ENCODE results near the gene CFAP69.
"Not testable (repeated sequence)": the region's sequence is repeated elsewhere in the genome, so short reads cannot be mapped to it uniquely, and the experiment has no call there.

The CFAP69 gene

DNA sequence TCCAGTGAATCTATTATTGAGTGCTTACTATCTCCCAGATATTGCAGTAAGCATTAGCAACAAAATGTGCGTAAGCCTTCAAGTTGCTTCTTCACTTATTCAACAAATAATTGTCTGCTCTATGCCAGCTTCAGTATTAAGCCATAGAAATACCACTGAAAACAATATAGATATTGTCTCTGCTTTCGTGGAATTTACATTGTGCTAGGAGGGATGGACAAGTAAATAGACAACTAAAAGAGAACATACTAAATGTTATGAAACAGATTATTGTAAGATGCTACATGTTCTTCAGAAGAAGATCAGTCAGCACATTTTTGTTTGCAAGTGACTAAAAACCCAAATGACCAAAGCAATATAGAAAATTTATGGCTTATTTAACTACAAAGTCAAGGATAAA lies 27.3 kb downstream of the CFAP69 start:
- DNase-seq = no peak

DNA sequence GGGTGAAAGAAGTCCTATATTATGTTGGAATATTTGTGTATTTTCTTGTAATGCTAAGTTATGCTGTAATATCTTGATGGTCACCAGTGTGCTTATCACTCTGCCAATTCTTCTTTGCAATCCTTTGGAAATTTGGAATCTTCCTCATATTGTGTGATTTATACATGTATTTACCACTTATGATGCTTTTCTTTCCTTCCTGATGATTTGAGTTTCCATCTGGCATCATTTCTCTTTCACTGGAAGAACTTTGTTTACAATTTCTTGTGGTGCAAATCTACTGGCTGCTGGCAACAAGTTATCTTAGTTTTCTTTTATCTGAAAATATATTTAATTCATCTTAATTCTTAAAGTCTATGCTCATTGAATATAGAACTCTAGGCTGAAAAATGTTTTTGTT lies 29.2 kb downstream of the CFAP69 start:
- no peak for DNase-seq

DNA sequence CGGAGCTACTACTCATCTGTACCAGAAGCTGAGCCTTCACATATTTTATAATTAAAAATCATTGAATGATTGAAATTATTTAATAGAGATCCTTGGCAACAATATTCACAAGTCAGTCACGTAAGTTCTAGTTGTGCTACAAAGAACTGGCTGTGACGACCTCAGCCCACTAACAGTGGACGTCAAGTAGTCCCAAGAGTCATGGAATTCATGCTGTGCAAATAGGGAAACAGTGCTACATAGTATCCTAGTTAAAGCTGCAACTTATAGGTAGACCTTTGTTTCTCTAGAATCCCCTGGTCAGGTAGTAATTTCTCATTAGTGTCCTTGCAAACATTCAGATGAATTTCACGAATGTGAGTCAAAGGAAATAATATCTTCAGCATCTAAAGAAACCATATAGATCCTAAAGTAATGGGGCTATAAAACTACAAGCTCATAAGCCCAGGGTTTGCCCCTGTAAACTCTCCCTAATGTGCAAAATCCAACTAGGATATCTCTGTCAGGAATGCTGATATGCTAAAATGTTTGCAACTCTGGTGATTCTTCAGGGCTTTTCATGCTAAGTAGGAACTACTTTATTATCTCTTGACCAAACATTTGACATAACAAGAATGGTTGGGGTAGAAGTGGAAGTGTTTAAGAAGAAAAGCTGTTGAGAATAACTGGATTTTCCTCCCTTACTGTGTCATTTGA lies 31.2 kb downstream of the CFAP69 start:
- DNase-seq = no peak

DNA sequence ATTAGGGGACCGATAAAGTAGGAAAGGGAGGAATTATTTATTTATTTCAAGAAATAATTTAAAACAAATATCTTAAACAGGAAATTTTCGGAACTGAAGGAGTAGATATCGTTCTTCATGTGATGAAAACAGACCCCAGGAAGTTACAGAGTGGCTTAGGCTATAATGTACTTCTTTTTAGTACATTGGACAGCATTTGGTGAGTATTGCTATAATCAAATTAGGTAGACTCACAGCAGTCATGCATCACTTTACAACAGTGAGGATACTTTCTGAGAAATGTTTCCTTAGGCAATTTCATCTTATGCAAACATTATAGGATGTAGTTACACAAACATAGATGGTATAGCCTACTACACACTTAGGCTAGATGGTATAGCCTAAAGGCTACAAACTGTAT lies 43.2 kb downstream of the CFAP69 start:
- no peak for DNase-seq

DNA sequence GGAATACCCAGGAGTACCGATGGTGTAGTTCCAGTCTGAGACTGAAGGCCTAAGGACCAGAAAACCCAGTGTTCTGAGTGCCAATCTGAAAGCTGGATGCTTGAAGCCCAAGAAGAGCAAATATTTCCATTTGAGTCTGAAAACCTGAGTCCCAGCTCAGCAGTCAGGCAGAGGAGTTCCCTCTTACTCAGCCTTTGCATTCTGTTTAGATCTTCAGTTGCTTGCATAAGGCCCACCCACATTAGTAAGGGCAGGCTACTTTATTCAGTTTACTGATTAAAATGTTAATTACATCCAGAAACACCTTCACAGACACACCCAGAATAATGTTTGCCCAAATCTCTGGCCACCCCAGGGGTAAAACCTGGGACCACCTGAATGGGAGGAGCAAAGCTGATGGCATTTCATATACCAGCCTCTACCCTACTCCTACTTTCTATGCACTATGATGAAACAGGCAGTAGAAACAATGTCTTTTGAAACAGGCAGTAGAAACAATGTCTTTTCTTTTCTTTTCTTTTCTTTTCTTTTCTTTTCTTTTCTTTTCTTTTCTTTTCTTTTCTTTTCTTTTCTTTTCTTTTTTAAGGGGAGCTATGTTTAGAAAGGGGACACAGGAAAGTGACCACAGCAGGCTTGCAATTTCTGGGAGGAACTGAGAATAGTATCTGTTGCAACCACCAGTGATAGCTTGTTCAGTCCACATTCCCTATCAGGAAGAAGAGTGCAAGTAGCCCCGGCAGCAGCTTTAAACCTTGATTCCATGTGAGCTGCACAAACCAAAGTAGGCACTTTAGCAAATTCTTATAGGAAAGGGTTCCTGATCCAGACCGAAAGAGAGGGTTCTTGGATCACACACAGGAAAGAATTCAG lies 45.5 kb downstream of the CFAP69 start:
- peak; percentile 22 to 32 (median 29) for DNase-seq

DNA sequence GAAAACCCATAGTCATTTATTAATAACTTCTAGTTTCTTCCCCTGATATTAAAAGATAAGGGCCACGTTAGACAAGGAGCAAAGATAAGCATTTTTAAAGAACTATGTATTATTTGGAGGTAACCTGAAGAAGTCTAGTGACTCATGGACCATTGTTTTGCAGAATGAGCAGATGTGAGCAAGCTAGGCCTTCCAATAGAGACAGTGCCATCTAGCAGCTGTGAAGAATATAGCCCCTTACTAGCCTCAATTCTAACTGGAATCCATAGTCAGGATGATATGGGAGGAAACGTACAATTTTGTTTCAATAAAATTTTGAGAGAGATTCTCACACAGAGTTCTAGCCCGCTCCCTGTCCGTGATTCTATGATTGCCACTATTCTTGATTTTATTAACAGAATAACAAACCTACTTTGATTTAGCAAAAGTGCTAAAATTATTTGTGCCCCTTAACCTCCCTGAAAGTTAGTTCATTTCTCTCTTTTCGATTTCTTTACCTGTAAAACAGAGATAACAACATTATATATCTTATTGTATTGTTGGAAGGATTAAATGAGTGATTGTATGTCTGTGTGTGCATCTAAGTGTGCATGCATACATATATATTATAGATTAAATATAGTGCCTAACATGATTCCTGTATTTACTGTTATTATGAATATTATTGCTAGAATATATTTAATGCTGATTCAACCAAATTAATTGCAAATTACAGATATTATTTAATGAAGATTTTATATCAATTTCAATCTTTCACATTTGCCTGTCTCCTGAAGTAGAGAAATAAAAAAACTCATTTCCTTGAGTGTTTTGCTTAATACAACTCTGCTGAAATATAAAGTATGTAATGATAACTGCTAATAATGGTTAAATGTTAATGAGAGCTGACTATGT lies 53.4 kb downstream of the CFAP69 start:
- peak; percentile 28 to 56 (median 41) for DNase-seq

DNA sequence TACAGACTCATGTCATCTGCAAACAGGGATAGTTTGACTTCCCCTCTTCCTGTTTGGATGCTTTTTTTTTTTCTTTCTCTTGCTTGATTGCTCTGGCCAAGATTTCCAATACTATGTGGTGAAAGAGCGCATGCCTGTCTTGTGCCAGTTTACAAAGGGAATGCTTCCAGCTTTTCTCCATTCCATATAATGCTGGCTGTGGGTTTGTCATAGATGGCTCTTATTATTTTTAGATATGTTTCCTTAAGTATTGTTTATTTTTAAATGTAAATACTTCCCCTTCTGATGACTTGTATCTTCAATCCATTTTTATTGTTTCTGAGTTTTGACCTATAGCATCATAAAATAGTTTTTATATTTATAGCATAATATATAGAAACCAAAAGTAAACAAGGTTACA lies 58.3 kb downstream of the CFAP69 start:
- DNase-seq = no peak

DNA sequence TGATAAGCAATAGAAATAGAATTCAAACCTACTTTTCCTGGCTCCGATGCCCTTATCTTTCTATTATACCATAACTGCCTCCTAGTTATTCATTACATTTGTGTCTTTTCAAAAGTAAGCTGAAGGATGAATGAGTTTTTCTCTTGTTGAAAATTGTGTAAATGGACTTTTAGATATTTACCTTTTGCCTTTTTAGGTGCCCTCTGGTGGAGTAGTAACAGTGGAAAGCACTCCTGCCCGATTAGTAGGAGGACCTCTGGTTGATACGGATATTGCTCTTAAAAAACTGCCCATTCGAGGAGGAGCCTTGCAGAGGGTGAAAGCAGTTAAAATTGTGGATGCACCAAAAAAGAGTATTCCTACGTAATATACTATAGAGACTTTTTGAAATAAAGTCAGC lies 64.9 kb downstream of the CFAP69 start:
- DNase-seq = no peak

DNA sequence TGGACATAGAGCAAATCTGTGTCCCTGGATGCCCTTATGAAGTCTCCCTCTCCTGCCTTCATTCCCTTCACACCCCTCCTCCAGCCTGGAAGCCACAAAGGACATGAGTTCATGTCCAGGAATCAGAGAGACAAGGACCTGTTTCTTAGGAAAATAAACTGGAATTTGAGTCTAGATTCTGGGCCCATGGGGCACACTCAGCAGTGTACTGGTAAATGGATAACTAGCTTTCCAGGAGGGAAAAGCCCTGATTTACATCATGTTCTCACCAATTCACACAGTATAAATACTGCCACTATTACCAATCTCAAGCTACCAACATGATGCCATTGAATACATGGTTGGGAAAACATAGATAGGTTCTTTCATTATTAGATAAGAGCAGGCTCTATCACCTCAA lies 66.2 kb downstream of the CFAP69 start:
- no peak for DNase-seq

DNA sequence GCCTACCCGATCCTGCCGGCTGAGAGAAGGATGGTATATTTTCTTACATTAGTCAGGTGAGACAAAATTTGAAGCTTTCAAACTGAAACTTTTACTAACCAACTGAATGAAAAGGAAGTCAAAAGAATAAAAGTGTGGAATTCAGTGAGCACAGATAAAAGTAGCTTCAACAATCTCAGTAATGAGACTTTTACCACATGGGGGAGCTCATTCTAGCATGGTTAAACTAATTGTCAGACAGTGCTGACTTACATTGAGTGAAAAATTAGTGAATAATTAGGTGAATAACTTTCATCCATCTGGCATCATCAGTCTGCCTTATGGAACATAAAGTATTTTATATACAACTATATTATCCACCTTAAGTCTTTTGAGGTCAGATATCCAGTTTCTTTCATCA lies 67.8 kb downstream of the CFAP69 start:
- DNase-seq = peak; percentile 13 to 44 (median 33)

DNA sequence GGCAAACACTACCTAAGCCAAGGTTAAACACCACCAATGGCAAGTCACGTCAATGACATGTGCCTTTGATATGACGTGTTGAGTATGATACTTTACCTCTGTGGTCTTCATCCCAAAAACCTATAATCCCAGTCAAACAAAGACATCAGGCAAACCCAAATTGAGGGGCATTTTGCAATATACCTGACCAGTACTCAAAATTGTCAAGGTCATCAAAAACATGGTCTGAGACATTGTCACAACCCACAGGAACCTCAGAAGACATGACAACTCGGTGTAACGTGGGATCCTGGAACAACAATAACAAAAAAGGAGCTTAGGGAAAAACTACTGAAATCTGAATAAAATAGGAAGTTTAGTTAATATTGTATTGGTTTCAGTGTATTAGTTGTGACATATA lies 68.9 kb downstream of the CFAP69 start:
- DNase-seq = no peak

DNA sequence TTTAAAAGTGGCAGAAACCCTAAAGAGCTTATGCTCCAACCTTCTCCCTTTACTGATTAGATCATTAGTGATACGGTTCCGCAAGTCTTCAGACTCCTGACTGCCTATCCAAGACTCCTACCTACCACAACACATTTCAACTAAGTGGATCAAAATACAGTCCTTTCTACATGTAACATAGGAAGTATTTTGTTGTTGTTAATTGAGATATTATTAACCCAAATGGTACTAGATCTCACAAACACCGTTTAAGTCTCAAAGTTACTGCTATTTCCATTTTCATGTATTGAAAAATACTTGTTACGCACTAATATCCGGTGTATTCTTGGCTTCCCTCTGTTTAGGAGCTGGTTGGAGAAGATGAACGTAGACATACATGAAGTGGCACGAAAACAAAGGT lies 75.0 kb downstream of the CFAP69 start:
- no peak for DNase-seq

DNA sequence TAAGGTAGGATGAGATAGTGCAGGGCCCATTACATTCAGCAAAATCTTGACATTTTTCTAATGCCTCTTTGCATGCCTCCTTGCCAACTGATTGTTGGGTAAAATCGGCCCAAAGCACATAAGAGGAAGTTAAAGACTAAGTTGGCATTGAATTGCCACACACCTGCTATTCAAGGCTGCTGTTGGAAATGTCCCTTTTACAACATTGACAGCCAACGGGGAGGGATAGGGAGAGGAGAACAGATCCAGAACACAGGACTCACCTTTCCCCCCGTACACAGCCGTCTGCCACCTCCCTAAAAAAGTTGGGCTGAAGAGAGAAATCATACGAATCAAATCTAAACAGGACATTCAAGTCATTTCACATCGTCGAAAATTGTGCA lies 75.4 kb downstream of the CFAP69 start:
- no peak for DNase-seq

DNA sequence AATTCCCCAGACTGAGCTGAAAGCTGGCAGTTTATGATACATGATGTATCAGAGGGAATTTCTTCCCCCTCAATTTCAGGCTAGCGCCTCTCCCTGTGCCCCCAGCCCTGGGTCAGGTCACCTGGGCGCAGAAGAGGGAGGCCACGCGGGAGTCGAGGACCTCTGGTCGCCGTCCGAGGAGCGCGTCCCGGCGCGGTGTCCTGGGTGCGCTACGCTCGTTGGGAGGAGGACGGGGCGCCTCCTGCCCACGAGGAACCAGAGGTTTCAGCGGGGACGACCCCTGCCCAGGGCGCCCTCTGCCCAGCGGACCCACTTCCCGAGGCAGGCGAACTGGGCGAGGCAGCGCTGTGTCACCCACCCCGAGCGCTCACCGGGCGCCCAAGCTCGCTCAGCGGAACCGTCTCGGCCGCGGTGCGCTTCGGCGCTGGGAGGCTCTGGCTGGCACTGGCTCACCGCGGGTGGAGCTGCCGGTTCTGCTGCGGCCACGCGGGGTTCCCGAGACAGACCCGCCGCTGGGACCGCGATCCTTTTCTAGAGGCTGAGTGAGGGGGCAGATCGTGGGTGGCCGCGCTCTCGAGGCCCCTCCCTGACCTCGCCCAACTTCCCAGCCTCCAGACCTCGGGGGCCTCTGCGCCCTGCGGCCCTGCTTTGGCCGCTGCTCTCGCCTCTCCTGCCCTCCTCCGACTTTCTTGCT lies 76.0 kb downstream of the CFAP69 start, which contains the start of gene FAM237B:
Gene FAM237B, minus strand, starts transcription at position 504 of the 694 bp plus-strand sequence. CDS start 1,556 bp downstream, outside the sequence.
- peak in 2 of 3 donors; percentile 5 to 14 for DNase-seq

DNA sequence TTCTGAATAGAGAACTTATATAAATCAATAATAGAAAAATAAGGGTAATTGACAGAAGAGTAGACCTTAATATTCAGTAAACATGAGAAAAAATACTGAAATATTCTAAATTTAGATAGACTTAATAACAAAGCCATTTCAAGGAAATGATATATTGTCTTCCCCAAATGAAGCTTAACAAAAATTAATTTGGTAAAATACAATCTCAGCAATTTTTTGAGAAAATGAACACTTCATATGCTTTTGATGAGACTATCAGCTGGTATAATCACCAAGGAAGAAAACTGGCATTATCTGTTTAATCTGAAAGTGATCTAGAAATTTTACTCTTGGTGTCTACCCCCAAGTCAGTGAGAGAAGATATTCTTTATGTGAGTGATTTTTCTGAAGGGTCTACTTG lies 77.9 kb downstream of the CFAP69 start:
- DNase-seq = no peak

DNA sequence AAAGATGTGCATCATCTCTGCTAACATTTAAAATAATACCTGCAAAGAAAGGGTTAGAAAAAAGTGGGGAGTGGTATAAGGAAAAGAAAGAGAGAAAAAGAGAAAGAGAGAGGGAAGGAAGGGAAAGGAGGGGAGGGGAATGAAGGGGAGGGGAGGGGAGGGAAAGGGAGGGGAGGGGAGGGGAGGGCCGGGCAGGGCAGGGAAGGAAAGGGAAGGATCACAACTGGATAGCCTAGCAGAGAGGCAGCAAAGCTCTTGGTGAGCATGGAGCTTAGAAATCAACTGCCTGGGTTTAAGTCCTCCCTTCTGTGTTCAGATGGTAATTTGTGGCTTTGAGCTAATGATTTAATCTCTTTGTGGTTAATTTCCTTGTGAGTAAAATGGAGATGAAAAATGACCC lies 81.5 kb downstream of the CFAP69 start:
- no peak for DNase-seq

DNA sequence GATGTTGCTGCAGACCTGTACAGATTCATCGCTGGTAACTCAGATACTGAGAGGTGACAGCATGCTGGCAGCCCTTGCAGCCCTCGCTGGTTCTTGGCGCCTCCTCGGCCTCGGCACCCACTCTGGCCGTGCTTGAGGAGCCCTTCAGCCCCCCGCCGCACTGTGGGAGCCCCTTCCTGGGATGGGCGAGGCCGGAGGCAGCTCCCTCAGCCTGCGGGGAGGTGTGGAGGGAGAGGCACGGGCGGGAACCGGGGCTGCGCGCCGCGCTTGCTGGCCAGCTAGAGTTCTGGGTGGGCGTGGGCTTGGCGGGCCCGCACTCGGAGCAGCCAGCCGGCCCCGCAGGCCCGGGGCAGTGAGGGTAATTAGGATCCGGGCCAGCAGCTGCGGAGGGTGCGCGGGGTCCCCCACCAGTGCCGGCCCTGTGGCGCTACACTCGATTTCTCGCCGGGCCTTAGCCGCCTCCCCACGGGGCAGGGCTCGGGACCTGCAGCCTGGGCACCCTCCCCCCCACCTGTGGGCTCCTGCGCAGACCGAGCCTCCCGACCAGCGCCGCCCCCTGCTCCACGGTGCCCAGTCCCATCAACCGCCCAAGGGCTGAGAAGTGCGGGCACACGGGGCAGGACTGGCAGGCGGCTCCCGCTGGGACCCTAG lies 89.3 kb downstream of the CFAP69 start:
- no peak for DNase-seq

DNA sequence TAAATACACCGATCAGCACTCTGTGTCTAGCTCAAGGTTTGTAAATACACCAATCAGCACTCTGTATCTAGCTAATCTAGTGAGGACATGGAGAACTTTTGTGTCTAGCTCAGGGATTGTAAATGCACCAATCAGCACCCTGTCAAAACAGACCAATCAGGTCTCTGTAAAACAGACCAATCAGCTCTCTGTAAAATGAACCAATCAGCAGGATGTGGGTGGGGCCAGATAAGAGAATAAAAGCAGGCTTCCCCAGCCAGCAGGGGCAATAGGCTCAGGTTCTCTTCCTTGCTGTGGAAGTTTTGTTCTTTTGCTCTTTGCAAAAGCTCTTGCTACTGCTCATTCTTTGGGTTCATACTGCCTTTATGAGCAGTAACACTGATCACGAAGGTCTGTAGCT lies 90.0 kb downstream of the CFAP69 start:
- not testable (repeated sequence) for DNase-seq

DNA sequence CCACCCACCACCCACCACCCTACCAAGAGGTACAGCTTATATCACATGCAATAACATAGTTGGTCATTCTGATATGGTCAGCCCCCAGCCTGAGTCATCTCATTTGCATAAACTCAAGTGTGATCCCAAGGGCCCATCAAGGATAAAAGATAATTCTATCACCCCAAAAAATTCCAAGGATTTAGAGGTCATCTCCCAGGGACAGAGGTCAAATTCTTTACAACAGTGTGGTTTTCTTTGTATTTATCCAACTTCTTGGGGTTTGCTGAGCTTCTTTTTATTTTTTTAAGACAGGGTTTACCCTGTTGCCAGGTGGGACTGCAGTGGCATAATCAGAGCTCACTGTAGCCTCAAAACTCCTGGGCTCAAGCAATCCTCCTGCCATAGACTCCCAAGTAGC lies 92.1 kb downstream of the CFAP69 start:
- DNase-seq = peak; percentile 8 to 27 (median 15)

DNA sequence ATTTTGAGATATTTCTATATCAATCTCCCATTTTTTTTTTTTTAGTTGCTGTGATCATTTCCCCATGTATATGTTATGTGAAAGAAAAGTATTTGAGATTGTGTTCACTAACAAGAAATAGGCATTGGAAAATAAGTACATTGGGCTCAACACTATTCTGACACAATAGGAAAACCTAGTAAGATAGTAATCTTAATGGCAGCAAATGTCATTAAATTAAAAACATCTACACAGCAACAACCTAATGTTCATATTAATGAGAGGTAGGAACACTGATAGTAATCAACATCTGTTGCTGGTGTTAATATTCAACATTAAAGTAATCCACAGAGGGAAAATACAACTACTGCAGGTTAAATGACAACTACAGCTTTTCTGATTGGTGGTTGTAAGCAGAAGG lies 100.0 kb downstream of the CFAP69 start:
- no peak for DNase-seq

DNA sequence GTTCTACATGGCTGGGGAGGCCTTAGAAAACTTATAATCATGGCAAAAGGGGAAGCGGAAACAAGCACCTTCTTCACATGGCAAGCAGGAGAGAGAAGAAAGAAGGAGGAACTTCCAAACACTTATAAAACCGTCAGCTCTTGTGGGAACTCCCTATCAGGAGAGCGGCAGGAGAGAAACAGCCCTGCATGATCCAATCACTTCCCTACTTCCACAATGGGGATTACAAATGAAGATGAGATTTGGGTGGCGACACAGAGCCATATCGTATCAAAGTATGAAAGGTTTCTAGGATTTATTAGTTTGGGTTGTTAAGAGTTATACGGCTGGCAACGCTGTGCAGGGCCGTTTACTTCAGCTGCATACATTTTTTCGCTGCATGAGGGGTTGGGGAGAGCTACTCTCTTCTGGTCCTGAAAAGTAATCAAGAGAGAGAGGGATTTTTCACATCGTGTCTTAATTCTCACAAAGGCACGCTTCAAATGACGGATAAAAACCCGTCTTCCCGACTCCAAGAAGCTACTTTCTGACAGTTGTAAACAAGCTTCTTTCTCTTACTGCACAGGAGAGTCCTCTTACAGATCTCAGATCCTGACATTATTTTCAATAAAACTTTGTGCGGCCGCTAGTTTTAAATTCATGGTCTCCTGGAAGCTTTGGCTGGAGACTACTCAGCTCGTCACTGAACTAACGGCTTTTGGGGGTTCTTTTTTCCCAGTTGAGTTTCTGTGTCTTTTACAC lies 100.8 kb downstream of the CFAP69 start:
- DNase-seq = peak; percentile 62 to 70 (median 63)

Data from suppressor macrophage treated with lipopolysaccharide for 1 hour (primary cell).